ENCODE results near the gene RPRD1B.
A peak's percentile ranks its signal among the peaks of the same experiment; 100 is the strongest.

The RPRD1B gene

GRCh38 chr20:38032585-38033329 is 789 bp upstream of the RPRD1B start:
- Histone ChIP-seq H2AFZ (ENCODE audit: low read length) (peak overlapping the region; percentile 87), H3K4me1 (ENCODE audit: insufficient read depth, low read length, poor library complexity, severe bottlenecking) (peaks cover 54% of the 10 kb centered on the region), H4K20me1 (ENCODE audit: insufficient read depth, low read length, poor library complexity, severe bottlenecking) (peaks cover 27% of the 10 kb centered on the region), H3K27me3 (ENCODE audit: insufficient read depth, low read length, poor library complexity, severe bottlenecking) (no peaks in the 10 kb centered on the region), H3K9me2 (replicated peaks; ENCODE audit: low read depth, low read length) (no peaks in the 10 kb centered on the region), H3K4me3 (ENCODE audit: low read length, poor library complexity, severe bottlenecking) (peak overlapping the region; percentile 95), H3F3A (ENCODE audit: low read depth) (no peaks in the 10 kb centered on the region), H3K9ac (ENCODE audit: low read depth, low read length, poor library complexity, severe bottlenecking) (peak overlapping the region; percentile 95), H3K36me3 (ENCODE audit: insufficient read depth, low read length) (no peaks in the 10 kb centered on the region), H3K79me2 (ENCODE audit: insufficient read depth, low read length) (peaks cover 100% of the 10 kb centered on the region), H3K9me3 (ENCODE audit: insufficient read depth, low read depth, low read length) (no peaks in the 10 kb centered on the region), H3K4me2 (ENCODE audit: low read depth, low read length, poor library complexity, severe bottlenecking) (peak overlapping the region; percentile 85)
- TF ChIP-seq EZH2phosphoT487 (IDR thresholded peaks at IDR 0.05; ENCODE audit: borderline replicate concordance) = no peak
- TF ChIP-seq CTCF (conservative IDR thresholded peaks at IDR 0.05; ENCODE audit: low read length) = no peak

GRCh38 chr20:38034108-38034649 is 633 bp downstream of the RPRD1B start:
- H3K9me2 ChIP-seq (replicated peaks; ENCODE audit: low read depth, low read length) = no peaks in the 10 kb centered on the region
- H3K9ac ChIP-seq (ENCODE audit: low read depth, low read length, poor library complexity, severe bottlenecking) = peak overlapping the region; percentile 95
- H3K36me3 ChIP-seq (ENCODE audit: insufficient read depth, low read length) = no peaks in the 10 kb centered on the region
- no peak for TF ChIP-seq EZH2phosphoT487 (IDR thresholded peaks at IDR 0.05; ENCODE audit: borderline replicate concordance)
- H3K4me2 ChIP-seq (ENCODE audit: low read depth, low read length, poor library complexity, severe bottlenecking) = peak overlapping the region; percentile 85
- no peaks in the 10 kb centered on the region for H3K9me3 ChIP-seq (ENCODE audit: insufficient read depth, low read depth, low read length)
- peak overlapping the region; percentile 87 for H2AFZ ChIP-seq (ENCODE audit: low read length)
- H4K20me1 ChIP-seq (ENCODE audit: insufficient read depth, low read length, poor library complexity, severe bottlenecking) = peaks cover 38% of the 10 kb centered on the region
- H3K4me1 ChIP-seq (ENCODE audit: insufficient read depth, low read length, poor library complexity, severe bottlenecking) = peaks cover 65% of the 10 kb centered on the region
- H3K4me3 ChIP-seq (ENCODE audit: low read length, poor library complexity, severe bottlenecking) = peak overlapping the region; percentile 95
- peaks cover 100% of the 10 kb centered on the region for H3K79me2 ChIP-seq (ENCODE audit: insufficient read depth, low read length)
- no peaks in the 10 kb centered on the region for H3K27me3 ChIP-seq (ENCODE audit: insufficient read depth, low read length, poor library complexity, severe bottlenecking)
- no peaks in the 10 kb centered on the region for H3F3A ChIP-seq (ENCODE audit: low read depth)

- H3K27me3 ChIP-seq (ENCODE audit: insufficient read depth, low read length, poor library complexity, severe bottlenecking) = no peaks in the 10 kb centered on the region
- H3K4me3 ChIP-seq (ENCODE audit: low read length, poor library complexity, severe bottlenecking) = peak overlapping the region; percentile 95
- H4K20me1 ChIP-seq (ENCODE audit: insufficient read depth, low read length, poor library complexity, severe bottlenecking) = peaks cover 39% of the 10 kb centered on the region
- H3K9me2 ChIP-seq (replicated peaks; ENCODE audit: low read depth, low read length) = no peaks in the 10 kb centered on the region
- H3K36me3 ChIP-seq (ENCODE audit: insufficient read depth, low read length) = 0 out of 2 replicates have a peak, but pooled peaks cover 1% of the 10 kb centered on the region
- peaks cover 64% of the 10 kb centered on the region for H3K4me1 ChIP-seq (ENCODE audit: insufficient read depth, low read length, poor library complexity, severe bottlenecking)
- no peaks in the 10 kb centered on the region for H3F3A ChIP-seq (ENCODE audit: low read depth)
- TF ChIP-seq EZH2phosphoT487 (IDR thresholded peaks at IDR 0.05; ENCODE audit: borderline replicate concordance) = no peak
- no peak for TF ChIP-seq CTCF (conservative IDR thresholded peaks at IDR 0.05; ENCODE audit: low read length)
- H3K4me2 ChIP-seq (ENCODE audit: low read depth, low read length, poor library complexity, severe bottlenecking) = peak overlapping the region; percentile 85
- H3K9me3 ChIP-seq (ENCODE audit: insufficient read depth, low read depth, low read length) = no peaks in the 10 kb centered on the region
- peak overlapping the region; percentile 95 for H3K9ac ChIP-seq (ENCODE audit: low read depth, low read length, poor library complexity, severe bottlenecking)
- no peak overlapping the region for H2AFZ ChIP-seq (ENCODE audit: low read length)
- H3K79me2 ChIP-seq (ENCODE audit: insufficient read depth, low read length) = peaks cover 100% of the 10 kb centered on the region
Measured at GRCh38 chr20:38034961-38035360, 1.4 kb downstream of the RPRD1B start.
